Panc1 (cell line): ENCODE results near the gene C16orf78. TPM values are rescaled to one million over a fixed set of nuclear protein-coding genes. Genes with fewer than 3 reads are reported as not detected.

Experiments
- ATAC-seq: fragments of 200-7000 bp; cut with Tn5 transposase; 2 replicates; pipeline ENCODE4 v1.9.1; 2020; ENCODE audit warnings: mild to moderate bottlenecking, moderate library complexity
- BruUV-seq: library from RNA; stranded (reverse); fragments of 400-500 nt; replicated peaks from 2 replicates; lab custom pipeline; 2021; lab: Mats Ljungman, UMichigan
- CTCF ChIA-PET: fragments of 300-600 bp; sonication (Branson Sonifier 250); formaldehyde crosslinking; loops from one replicate; lab custom pipeline; 2022; ENCODE audit warnings: antibody characterized with exemption; lab: Charles Lee
- POLR2A ChIA-PET: fragments of 300-600 bp; sonication (Branson Sonifier 250); formaldehyde crosslinking; loops from one replicate; lab custom pipeline; 2022; ENCODE audit warnings: antibody characterized with exemption; lab: Charles Lee
- DNase-seq: peaks from one replicate; pipeline ENCODE4 v3.0.0-alpha.2; 2010; ENCODE audit warnings: low read depth, low spot score
- H3K27ac ChIP-seq: 2 replicates; pipeline ENCODE4 v1.5.1; 2011; ENCODE audit warnings: mild to moderate bottlenecking, low read length, inconsistent platforms
- H3K27me3 ChIP-seq: fragments of 200-500 bp; sonication (Bioruptor generic); 2 replicates; pipeline ENCODE4 v1.6.0; 2014; ENCODE audit warnings: low read length, inconsistent platforms; ENCODE audit not compliant: control insufficient read depth, insufficient read depth
- H3K36me3 ChIP-seq: fragments of 200-500 bp; sonication (Bioruptor generic); 2 replicates; pipeline ENCODE4 v1.5.1; 2014; ENCODE audit warnings: inconsistent platforms, mild to moderate bottlenecking, low read length, moderate library complexity; ENCODE audit not compliant: control insufficient read depth, insufficient read depth
- H3K4me1 ChIP-seq: 2 replicates; pipeline ENCODE4 v1.5.1; 2011; ENCODE audit warnings: inconsistent platforms, mild to moderate bottlenecking, low read length, moderate library complexity; ENCODE audit not compliant: control insufficient read depth, insufficient read depth
- H3K4me3 ChIP-seq, 2 experiments: 2 replicates each; pipeline ENCODE4 v1.5.1; 2011 to 2012; ENCODE audit warnings: low read depth in 2 of 2, low read length in 2 of 2, mild to moderate bottlenecking in 2 of 2, inconsistent platforms in 1 of 2, moderate library complexity in 1 of 2
- H3K9me3 ChIP-seq: fragments of 200-500 bp; sonication (Bioruptor generic); 2 replicates; pipeline ENCODE4 v1.5.1; 2014; ENCODE audit warnings: low read depth, mild to moderate bottlenecking, inconsistent platforms, low read length, moderate library complexity; ENCODE audit not compliant: control insufficient read depth, insufficient read depth
- CTCF ChIP-seq: fragments of 450-650 bp; IDR thresholded peaks from 2 replicates; pipeline ENCODE4 v1.5.1; 2017; ENCODE audit warnings: mild to moderate bottlenecking
- POLR2AphosphoS5 ChIP-seq: IDR thresholded peaks from 2 replicates; pipeline ENCODE4 v1.6.1; 2012; ENCODE audit warnings: mild to moderate bottlenecking, low read depth, low read length, moderate library complexity
- REST ChIP-seq, 2 experiments: IDR thresholded peaks; 2 replicates each; pipeline ENCODE4 v1.6.1; 2011 to 2012; ENCODE audit warnings: low read depth in 2 of 2, control low read depth in 1 of 2, low read length in 1 of 2, mild to moderate bottlenecking in 1 of 2, moderate library complexity in 1 of 2; ENCODE audit not compliant: insufficient read depth in 1 of 2
- SIN3A ChIP-seq: IDR thresholded peaks from 2 replicates; pipeline ENCODE4 v1.6.1; 2012; ENCODE audit warnings: low read depth, mild to moderate bottlenecking, low read length, moderate library complexity, borderline replicate concordance; ENCODE audit not compliant: insufficient read depth
- TCF7L2 ChIP-seq: IDR thresholded peaks from 2 replicates; pipeline ENCODE4 v1.6.1; 2011; ENCODE audit warnings: mild to moderate bottlenecking, low read depth, low read length, inconsistent platforms
- in situ Hi-C: cut with HindIII; loops from 2 replicates; pipeline ENCODE4 v1.10.0; 2016; ENCODE audit warnings: low sequenced_read_pairs, low pct_unique_long_range_greater_than_20kb
- intact Hi-C: fragments of 100-400 bp; cut with micrococcal nuclease; formaldehyde crosslinking; loops from one replicate; pipeline ENCODE4 v1.10.0; 2022; ENCODE audit not compliant: unreplicated experiment
- total RNA-seq: library from RNA; stranded (reverse); gene quantifications from one replicate; pipeline ENCODE4 v1.2.1, GENCODE V29; 2021; ENCODE audit not compliant: unreplicated experiment

Gene C16orf78
- total RNA-seq, 1 experiment from 2014 or later = not detected

GRCh38 chr16:49345829-49346228, 27.8 kb upstream of the C16orf78 start:
- DNase-seq (no peak), ATAC-seq (no peak)
- BruUV-seq = no TSS peak
- in situ Hi-C loops = no loop called here
- no peaks in the 10 kb centered on the region for H3K9me3 ChIP-seq
- H3K4me3 ChIP-seq = no peak overlapping the region
- intact Hi-C loops = no loop called here
- no peaks in the 10 kb centered on the region; the same call in 1 of the 2 replicates for H3K27me3 ChIP-seq
- no peaks in the 10 kb centered on the region for H3K4me1 ChIP-seq
- H3K36me3 ChIP-seq = no peaks in the 10 kb centered on the region
- TF ChIP-seq SIN3A = no peak
- TF ChIP-seq CTCF = no peak
- peak; percentile 86 to 88 for TF ChIP-seq REST (IDR thresholded peaks at IDR 0.05; ENCODE audit: insufficient read depth in 1 of 2, low read depth in 2 of 2, low read length in 1 of 2)
- POLR2A ChIA-PET = no interaction called here
- CTCF ChIA-PET = no interaction called here
- H3K27ac ChIP-seq = no peak overlapping the region

GRCh38 chr16:49346459-49346858, 27.1 kb upstream of the C16orf78 start:
- ATAC-seq (no peak), DNase-seq (no peak)
- H3K27me3 ChIP-seq = no peaks in the 10 kb centered on the region; the same call in 1 of the 2 replicates
- no peaks in the 10 kb centered on the region for H3K36me3 ChIP-seq
- H3K4me3 ChIP-seq = no peak overlapping the region
- intact Hi-C loops (no loop called here), in situ Hi-C loops (no loop called here)
- TF ChIP-seq TCF7L2 (no peak), CTCF (no peak), REST (IDR thresholded peaks at IDR 0.05; ENCODE audit: insufficient read depth in 1 of 2, low read depth in 2 of 2, low read length in 1 of 2) (no peak), POLR2AphosphoS5 (no peak), SIN3A (no peak)
- ChIA-PET POLR2A (no interaction called here), CTCF (no interaction called here)
- H3K9me3 ChIP-seq = no peaks in the 10 kb centered on the region
- no peaks in the 10 kb centered on the region for H3K4me1 ChIP-seq
- H3K27ac ChIP-seq = no peak overlapping the region
- BruUV-seq = no TSS peak
